B cell (primary cell): Measurements from ENCODE around the gene MRM2. TPM values are rescaled to one million over a fixed set of nuclear protein-coding genes. Genes with fewer than 3 reads are reported as not detected.

ENCODE experiments used
- ATAC-seq: fragments of 200-7000 bp; cut with Tn5 transposase; one replicate; pipeline ENCODE4 v1.10.0; 2021; ENCODE audit warnings: low read depth, mild to moderate bottlenecking, moderate number of reproducible peaks, moderate library complexity
- CTCF ChIA-PET: fragments of 350-600 bp; sonication (Branson Sonifier 250); formaldehyde crosslinking; loops from one replicate; lab custom pipeline; 2021; ENCODE audit warnings: antibody characterized with exemption, inconsistent platforms; lab: Charles Lee
- POLR2A ChIA-PET: fragments of 350-600 bp; sonication (Branson Sonifier 250); formaldehyde crosslinking; loops from one replicate; lab custom pipeline; 2021; ENCODE audit warnings: antibody characterized with exemption; lab: Charles Lee
- DNase-seq: peaks from one replicate; pipeline ENCODE4 v3.0.0; 2013
- H2AFZ ChIP-seq: 2 replicates; pipeline ENCODE4 v1.6.1; 2012; ENCODE audit warnings: mild to moderate bottlenecking, low read depth, low read length; ENCODE audit not compliant: insufficient read depth, poor library complexity, severe bottlenecking
- H3K27ac ChIP-seq, 2 donors: 1 replicate in 1 of 2; 2 replicates in 1 of 2; pipeline ENCODE4 v1.5.1; 2012 to 2013; ENCODE audit warnings: low read length in 2 of 2, mild to moderate bottlenecking in 2 of 2, moderate library complexity in 1 of 2
- H3K27me3 ChIP-seq, 4 experiments: fragments of 200-600 bp in 1 of 4; sonication (generic) in 1 of 4; replicated peaks in 1 of 4; 1 replicate in 2 of 4; 2 replicates in 2 of 4; pipeline versions ENCODE4 v1.6.1 to v1.7.0; 2013 to 2016; ENCODE audit warnings: low read length in 3 of 4, mild to moderate bottlenecking in 2 of 4, mixed read lengths in 1 of 4, moderate library complexity in 1 of 4; ENCODE audit not compliant: insufficient read depth in 4 of 4, control insufficient read depth in 3 of 4; ENCODE audit errors: control extremely low read depth in 1 of 4
- H3K36me3 ChIP-seq, 2 experiments: replicated peaks in 1 of 2; 1 replicate in 1 of 2; 2 replicates in 1 of 2; pipeline versions ENCODE4 v1.6.1 to v1.7.1; 2013; ENCODE audit warnings: low read length in 1 of 2; ENCODE audit not compliant: insufficient read depth in 2 of 2, control insufficient read depth in 1 of 2; ENCODE audit errors: control extremely low read depth in 1 of 2, extremely low read depth in 1 of 2
- H3K4me1 ChIP-seq, 2 donors: fragments of 200-600 bp in 1 of 2; sonication (generic) in 1 of 2; 1 replicate in 1 of 2; 2 replicates in 1 of 2; pipeline versions ENCODE4 v1.5.1 to v1.6.1; 2013 to 2017; ENCODE audit warnings: low read length in 2 of 2; ENCODE audit not compliant: control insufficient read depth in 2 of 2, insufficient read depth in 2 of 2
- H3K4me2 ChIP-seq: replicated peaks from 2 replicates; pipeline ENCODE3; 2012; ENCODE audit warnings: mild to moderate bottlenecking, low read depth, low read length; ENCODE audit not compliant: poor library complexity, severe bottlenecking
- H3K4me3 ChIP-seq, 5 experiments: fragments of 200-600 bp in 1 of 5; sonication (generic) in 1 of 5; 1 replicate in 3 of 5; 2 replicates in 2 of 5; pipeline versions ENCODE4 v1.5.1 to v1.7.0; 2011 to 2016; ENCODE audit warnings: low read length in 4 of 5, mild to moderate bottlenecking in 4 of 5, low read depth in 2 of 5, control low read depth in 1 of 5, moderate library complexity in 1 of 5; ENCODE audit not compliant: insufficient read depth in 1 of 5; ENCODE audit errors: control extremely low read depth in 1 of 5, extremely low read depth in 1 of 5
- H3K79me2 ChIP-seq: fragments of 200-600 bp; sonication (generic); one replicate; pipeline ENCODE4 v1.6.0; 2016; ENCODE audit warnings: low read length; ENCODE audit not compliant: control insufficient read depth, insufficient read depth
- H3K9ac ChIP-seq: fragments of 200-600 bp; sonication (generic); 2 replicates; pipeline ENCODE4 v1.6.1; 2017; ENCODE audit warnings: mild to moderate bottlenecking, low read length, moderate library complexity
- H3K9me3 ChIP-seq, 3 donors: one replicate each; pipeline versions ENCODE4 v1.6.1 to v1.7.1; 2013; ENCODE audit warnings: low read length in 2 of 3; ENCODE audit not compliant: control insufficient read depth in 2 of 3, insufficient read depth in 1 of 3; ENCODE audit errors: control extremely low read depth in 1 of 3
- H4K20me1 ChIP-seq: 2 replicates; pipeline ENCODE4 v1.6.0; 2012; ENCODE audit warnings: mild to moderate bottlenecking, low read length; ENCODE audit not compliant: insufficient read depth, control insufficient read depth, poor library complexity, severe bottlenecking
- H3K27ac Mint-ChIP-seq: one replicate; pipeline ENCODE4 v1.8.0; 2021; ENCODE audit warnings: mixed read lengths
- H3K27me3 Mint-ChIP-seq: one replicate; pipeline ENCODE4 v1.8.0; 2021; ENCODE audit warnings: mixed read lengths
- H3K4me1 Mint-ChIP-seq: one replicate; pipeline ENCODE4 v1.8.0; 2021; ENCODE audit warnings: mixed read lengths
- H3K4me3 Mint-ChIP-seq: one replicate; pipeline ENCODE4 v1.8.0; 2021; ENCODE audit warnings: mixed read lengths
- H3K9me3 Mint-ChIP-seq: one replicate; pipeline ENCODE4 v1.8.0; 2022; ENCODE audit warnings: mixed read lengths; ENCODE audit not compliant: insufficient read depth
- CTCF ChIP-seq: fragments of 200-600 bp; IDR thresholded peaks from one replicate; pipeline ENCODE4 v1.8.0; 2022; ENCODE audit warnings: antibody characterized with exemption, mild to moderate bottlenecking
- EZH2 ChIP-seq: IDR thresholded peaks from 2 replicates; pipeline ENCODE4 v1.6.1; 2012; ENCODE audit warnings: borderline replicate concordance, low read depth, mild to moderate bottlenecking, moderate library complexity, low read length; ENCODE audit not compliant: insufficient read depth, poor library complexity, severe bottlenecking
- WGBS: methylation state at CpG from one replicate; pipeline ENCODE4 v1.1.5; 2013; ENCODE audit warnings: missing lambda C conversion rate; ENCODE audit not compliant: insufficient coverage; 5-methylcytosine and 5-hydroxymethylcytosine counted together
- intact Hi-C: fragments of 100-400 bp; cut with micrococcal nuclease; formaldehyde crosslinking; loops from one replicate; pipeline ENCODE4 v1.10.0; 2022
- polyA plus RNA-seq: library from polyadenylated mRNA; depleted of rRNA; stranded (reverse); fragments of >200 nt; gene quantifications from 2 replicates; pipeline ENCODE4 v1.2.3, GENCODE V29; 2012
- total RNA-seq, 2 donors: library from RNA; stranded (reverse); fragments of 120-200 nt in 1 of 2; gene quantifications; 1 replicate in 1 of 2; 2 replicates in 1 of 2; pipeline versions ENCODE4 v1.2.3 to v1.2.4, GENCODE V29; 2013 to 2022

The MRM2 gene
- total and polyA plus RNA-seq, 2 donors (not counting 1 experiment from before 2014, with no cell fraction given): 9.2 to 29.0 TPM

- H3K4me3 ChIP-seq: no peak overlapping the region
- ATAC-seq: no peak
- H3K9ac ChIP-seq: no peak overlapping the region
- H3K9me3 ChIP-seq: peaks cover 0 to 16% (median 6%) of the 10 kb centered on the region in 3 donors
- peaks cover 29% of the 10 kb centered on the region for H3K79me2 ChIP-seq
- H3K27me3 Mint-ChIP-seq: no peaks in the 10 kb centered on the region
- no peaks in the 10 kb centered on the region for H4K20me1 ChIP-seq
- H3K4me1 Mint-ChIP-seq: no peaks in the 10 kb centered on the region
- H3K27ac ChIP-seq: no peak overlapping the region
- intact Hi-C loops: no loop called here
- H3K36me3 ChIP-seq: peaks cover 2 to 48% of the 10 kb centered on the region in 2 experiments
- no peaks in the 10 kb centered on the region for H3K27me3 ChIP-seq
- CTCF ChIA-PET: no interaction called here
- H3K27ac Mint-ChIP-seq: no peak overlapping the region
- H3K4me3 Mint-ChIP-seq: no peak overlapping the region
- no peaks in the 10 kb centered on the region for H3K4me1 ChIP-seq
- 97% methylated on average over 28 of the region's 32 CpGs for WGBS
- H3K4me2 ChIP-seq: no peak overlapping the region
- H3K9me3 Mint-ChIP-seq: no peaks in the 10 kb centered on the region
- DNase-seq: no peak
- H2AFZ ChIP-seq: no peak overlapping the region
- POLR2A ChIA-PET: no interaction called here
- TF ChIP-seq EZH2 (no peak), CTCF (no peak)
Measured at GRCh38 chr7:2196381-2197378, 45.3 kb downstream of the MRM2 start.
